ENCODE measurements around the gene RPL13. TPM values are rescaled to one million over a fixed set of nuclear protein-coding genes. Genes with fewer than 3 reads are reported as not detected.

RPL13 gene
- total RNA-seq, 1 experiment from 2014 or later: 2,140 TPM

GRCh38 chr16:89544113-89544512 is 16.4 kb upstream of the RPL13 start:
- Histone ChIP-seq H3K4me1 (ENCODE audit: insufficient read depth, low read length, poor library complexity, severe bottlenecking) (no peaks in the 10 kb centered on the region), H3K36me3 (ENCODE audit: insufficient read depth, low read length, poor library complexity, severe bottlenecking) (peaks cover 3% of the 10 kb centered on the region), H3K4me3 (ENCODE audit: low read depth, low read length, poor library complexity, severe bottlenecking) (no peak overlapping the region), H3K9me3 (ENCODE audit: low read depth, low read length, poor library complexity, severe bottlenecking) (no peaks in the 10 kb centered on the region), H3K27me3 (replicated peaks; ENCODE audit: insufficient read depth, low read depth, low read length, poor library complexity) (no peaks in the 10 kb centered on the region), H3K27ac (ENCODE audit: low read depth, low read length, poor library complexity, severe bottlenecking) (no peak overlapping the region)
- CTCF ChIA-PET: no interaction called here
- BruUV-seq (replicated peaks): no TSS peak
- intact Hi-C loops (cut with micrococcal nuclease; ENCODE audit: unreplicated experiment): no loop called here
- DNase-seq (ENCODE audit: low spot score): no peak
- TF ChIP-seq EZH2 (IDR thresholded peaks at IDR 0.05; ENCODE audit: borderline replicate concordance, low read depth, low read length, poor library complexity, severe bottlenecking): no peak
- no peak for TF ChIP-seq CTCF (conservative IDR thresholded peaks at IDR 0.05; ENCODE audit: low read depth, low read length)
- POLR2A ChIA-PET (ENCODE audit: low non-redundant PET): no interaction called here

- Histone ChIP-seq H3K4me3 (ENCODE audit: low read depth, low read length, poor library complexity, severe bottlenecking) (no peak overlapping the region), H3K4me1 (ENCODE audit: insufficient read depth, low read length, poor library complexity, severe bottlenecking) (no peaks in the 10 kb centered on the region), H3K27ac (ENCODE audit: low read depth, low read length, poor library complexity, severe bottlenecking) (no peak overlapping the region), H3K9me3 (ENCODE audit: low read depth, low read length, poor library complexity, severe bottlenecking) (no peaks in the 10 kb centered on the region), H3K36me3 (ENCODE audit: insufficient read depth, low read length, poor library complexity, severe bottlenecking) (peaks cover 3% of the 10 kb centered on the region), H3K27me3 (replicated peaks; ENCODE audit: insufficient read depth, low read depth, low read length, poor library complexity) (no peaks in the 10 kb centered on the region)
- DNase-seq (ENCODE audit: low spot score): no peak
- TF ChIP-seq CTCF (conservative IDR thresholded peaks at IDR 0.05; ENCODE audit: low read depth, low read length): no peak
- no peak for TF ChIP-seq EZH2 (IDR thresholded peaks at IDR 0.05; ENCODE audit: borderline replicate concordance, low read depth, low read length, poor library complexity, severe bottlenecking)
- CTCF ChIA-PET: no interaction called here
- intact Hi-C loops (cut with micrococcal nuclease; ENCODE audit: unreplicated experiment): no loop called here
- POLR2A ChIA-PET (ENCODE audit: low non-redundant PET): no interaction called here
- BruUV-seq (replicated peaks): no TSS peak
Observed at GRCh38 chr16:89544713-89545043, 15.8 kb upstream of the RPL13 start.

- Histone ChIP-seq H3K4me3 (ENCODE audit: low read depth, low read length, poor library complexity, severe bottlenecking) (no peak overlapping the region), H3K4me1 (ENCODE audit: insufficient read depth, low read length, poor library complexity, severe bottlenecking) (no peaks in the 10 kb centered on the region), H3K27me3 (replicated peaks; ENCODE audit: insufficient read depth, low read depth, low read length, poor library complexity) (no peaks in the 10 kb centered on the region), H3K9me3 (ENCODE audit: low read depth, low read length, poor library complexity, severe bottlenecking) (no peaks in the 10 kb centered on the region), H3K27ac (ENCODE audit: low read depth, low read length, poor library complexity, severe bottlenecking) (no peak overlapping the region), H3K36me3 (ENCODE audit: insufficient read depth, low read length, poor library complexity, severe bottlenecking) (peaks cover 3% of the 10 kb centered on the region)
- BruUV-seq (replicated peaks): no TSS peak
- intact Hi-C loops (cut with micrococcal nuclease; ENCODE audit: unreplicated experiment): no loop called here
- POLR2A ChIA-PET (ENCODE audit: low non-redundant PET): no interaction called here
- no peak for DNase-seq (ENCODE audit: low spot score)
- TF ChIP-seq EZH2 (IDR thresholded peaks at IDR 0.05; ENCODE audit: borderline replicate concordance, low read depth, low read length, poor library complexity, severe bottlenecking) (no peak), CTCF (conservative IDR thresholded peaks at IDR 0.05; ENCODE audit: low read depth, low read length) (no peak)
- CTCF ChIA-PET: no interaction called here
Observed at GRCh38 chr16:89545044-89545830, 15.2 kb upstream of the RPL13 start.

All from A673 (cell line).